Adrenal gland (tissue), 12 donors: ENCODE results near the gene MYL9. TPM values are rescaled to one million over a fixed set of nuclear protein-coding genes. Genes with fewer than 3 reads are reported as not detected.
A peak's percentile ranks its signal among the peaks of the same experiment; 100 is the strongest.

ENCODE experiments used
- DNase-seq, 7 donors: peaks; one replicate each; pipeline ENCODE4 v3.0.0-alpha.2; 2019 to 2020
- H3K27ac ChIP-seq, 5 donors: fragments of 200-600 bp; sonication (generic) in 4 of 5; 1 replicate in 3 of 5; 2 replicates in 2 of 5; pipeline versions ENCODE4 v1.5.1 to v1.8.0; 2016 to 2020; ENCODE audit warnings: mild to moderate bottlenecking in 1 of 5
- H3K27me3 ChIP-seq: fragments of 200-600 bp; 2 replicates; pipeline ENCODE4 v1.8.0; 2021
- H3K36me3 ChIP-seq, 2 donors: fragments of 200-600 bp; replicated peaks in 1 of 2; 1 replicate in 1 of 2; 2 replicates in 1 of 2; pipeline versions ENCODE4 v1.5.1 to v1.8.0; 2018 to 2022
- H3K4me1 ChIP-seq, 2 donors: fragments of 200-600 bp; replicated peaks in 1 of 2; 1 replicate in 1 of 2; 2 replicates in 1 of 2; pipeline versions ENCODE4 v1.5.1 to v1.8.0; 2018 to 2021
- H3K4me3 ChIP-seq, 4 donors: fragments of 200-600 bp; sonication (generic) in 3 of 4; one replicate each; pipeline ENCODE4 v1.5.1; 2016 to 2018
- H3K9me3 ChIP-seq, 3 donors: fragments of 200-600 bp; sonication (generic) in 1 of 3; replicated peaks in 1 of 3; 1 replicate in 2 of 3; 2 replicates in 1 of 3; pipeline versions ENCODE4 v1.5.1 to v1.8.0; 2016 to 2021
- CTCF ChIP-seq, 6 experiments: fragments of 450-650 bp in 4 of 6; fragments of 200-600 bp in 2 of 6; sonication (generic) in 1 of 6; IDR thresholded peaks; 1 replicate in 5 of 6; 2 replicates in 1 of 6; pipeline versions ENCODE4 v1.5.1 to v1.8.0; 2016 to 2021; ENCODE audit warnings: antibody characterized with exemption in 6 of 6, mild to moderate bottlenecking in 2 of 6, moderate library complexity in 1 of 6
- POLR2A ChIP-seq, 2 donors: fragments of 450-650 bp; IDR thresholded peaks; one replicate each; pipeline ENCODE4 v1.6.1; 2017; ENCODE audit warnings: antibody characterized with exemption in 2 of 2, mild to moderate bottlenecking in 2 of 2, moderate library complexity in 1 of 2
- WGBS, 4 donors: extraction: QIAGEN DNeasy Blood & Tissue Kit in 2 of 4; methylation state at CpG; one replicate each; pipeline versions ENCODE4 v1.1.5 to v1.1.7; 2013 to 2017; 5-methylcytosine and 5-hydroxymethylcytosine counted together
- intact Hi-C, 2 donors: fragments of 100-400 bp; cut with DNase I; formaldehyde crosslinking; loops; one replicate each; pipeline versions ENCODE4 v1.14.1 to v1.15.0; 2022 to 2023
- polyA plus RNA-seq, 3 donors: library from polyadenylated mRNA; stranded (reverse); fragments of 200-250 nt in 2 of 3; fragments of 350-450 nt in 1 of 3; fragmentation: Illumina TruSeq in 1 of 3; extraction: RNeasy Lipid Tissue Mini Kit (QIAGEN cat#74804) in 1 of 3; gene quantifications; one replicate each; pipeline ENCODE4 v1.2.3, GENCODE V29; 2013 to 2014
- total RNA-seq, 9 donors: library from RNA; depleted of rRNA in 4 of 9; stranded (reverse); fragments of >200 nt in 4 of 9; fragments of 120-200 nt in 1 of 9; fragmentation: NEBNext Ultra II Directional in 1 of 9; extraction: Animal tissue kit (Norgen Biotek cat#: 25700) in 1 of 9; gene quantifications; one replicate each; pipeline versions ENCODE4 v1.1.0 to v1.2.4, GENCODE V29; 2013 to 2023
- donor health status: healthy with polysubstance abuse.
- donor health status: Bipolar disorder and iron deficiency.
- donor health status: DM: yes; HTN: yes; CAD: no.
- donor health status: DM: no; HTN: no; CAD: no.
- donor health status: DM: no; HTN: no; CAD: no.
- donor health status: DM: yes; HTN: yes; CAD: no.

Gene MYL9
- total and polyA plus RNA-seq, 12 donors, result 241 to 1,967 (median 785) TPM

- Histone ChIP-seq H3K4me3 (no peak overlapping the region), H3K4me1 (peaks cover 15 to 31% of the 10 kb centered on the region in 2 donors), H3K27ac (peak overlapping the region in 2 of 5 donors; percentile 2 to 41), H3K36me3 (no peaks in the 10 kb centered on the region), H3K27me3 (no peaks in the 10 kb centered on the region), H3K9me3 (no peaks in the 10 kb centered on the region)
- DNase-seq, result peak in 1 of 7 donors; percentile 22
- 74 to 79% (median 77%) methylated on average over 11 of the region's 11 CpGs for WGBS, 4 donors
- TF ChIP-seq CTCF (IDR thresholded peaks at IDR 0.05) (peak in 1 of 6 experiments; percentile 3), POLR2A (IDR thresholded peaks at IDR 0.05) (no peak)
- intact Hi-C loops, result no loop called here
Observed at GRCh38 chr20:36538026-36538722, 3.1 kb upstream of the MYL9 start.

GRCh38 chr20:36540551-36541211, 638 bp upstream of the MYL9 start:
- H3K27me3 ChIP-seq, result no peaks in the 10 kb centered on the region
- TF ChIP-seq CTCF (IDR thresholded peaks at IDR 0.05) (no peak), POLR2A (IDR thresholded peaks at IDR 0.05) (no peak)
- H3K4me1 ChIP-seq, result peaks cover 34 to 56% of the 10 kb centered on the region in 2 donors
- DNase-seq, result peak in 3 of 7 donors; percentile 38 to 57 (median 52)
- H3K4me3 ChIP-seq, result peak overlapping the region in 2 of 4 donors; percentile 77 to 95
- intact Hi-C loops, result no loop called here
- WGBS, 4 donors, result 46 to 74% (median 55%) methylated on average over 17 to 41 of the region's 41 CpGs
- H3K9me3 ChIP-seq, result no peaks in the 10 kb centered on the region
- peaks cover 0 to 9% of the 10 kb centered on the region in 2 donors for H3K36me3 ChIP-seq
- H3K27ac ChIP-seq, result peak overlapping the region in 4 of 5 donors; percentile 91 to 98 (median 95)

- peaks cover 34 to 68% of the 10 kb centered on the region in 2 donors for H3K4me1 ChIP-seq
- peak overlapping the region; percentile 75 to 98 (median 93) for H3K27ac ChIP-seq
- 23 to 44% (median 25%) methylated on average over 4 to 14 of the region's 14 CpGs for WGBS, 4 donors
- peak; percentile 71 to 82 (median 74) for DNase-seq
- TF ChIP-seq POLR2A (IDR thresholded peaks at IDR 0.05), result peak in 1 of 2 donors; percentile 49
- TF ChIP-seq CTCF (IDR thresholded peaks at IDR 0.05), result peak; percentile 32 to 68 (median 62)
- H3K36me3 ChIP-seq, result peaks cover 0 to 22% of the 10 kb centered on the region in 2 donors
- H3K27me3 ChIP-seq, result no peaks in the 10 kb centered on the region
- no peaks in the 10 kb centered on the region for H3K9me3 ChIP-seq
- peak overlapping the region; percentile 61 to 95 (median 74) for H3K4me3 ChIP-seq
- intact Hi-C loops, result no loop called here
Observed at GRCh38 chr20:36541768-36542488, 609 bp downstream of the MYL9 start.
